ENCODE results near the gene LPCAT3. TPM values are rescaled to one million over a fixed set of nuclear protein-coding genes. Genes with fewer than 3 reads are reported as not detected.

LPCAT3 gene
- total RNA-seq, 1 donor from 2014 or later = 12.5 TPM

- DNase-seq (ENCODE audit: low read depth) = no peak
- Histone ChIP-seq H3K36me3 (ENCODE audit: control insufficient read depth, insufficient read depth, low read length) (no peaks in the 10 kb centered on the region), H3K4me3 (ENCODE audit: low read depth, low read length) (no peak overlapping the region), H3K27me3 (ENCODE audit: control insufficient read depth, insufficient read depth, low read length) (no peaks in the 10 kb centered on the region)
- TF ChIP-seq, protein P1, sequence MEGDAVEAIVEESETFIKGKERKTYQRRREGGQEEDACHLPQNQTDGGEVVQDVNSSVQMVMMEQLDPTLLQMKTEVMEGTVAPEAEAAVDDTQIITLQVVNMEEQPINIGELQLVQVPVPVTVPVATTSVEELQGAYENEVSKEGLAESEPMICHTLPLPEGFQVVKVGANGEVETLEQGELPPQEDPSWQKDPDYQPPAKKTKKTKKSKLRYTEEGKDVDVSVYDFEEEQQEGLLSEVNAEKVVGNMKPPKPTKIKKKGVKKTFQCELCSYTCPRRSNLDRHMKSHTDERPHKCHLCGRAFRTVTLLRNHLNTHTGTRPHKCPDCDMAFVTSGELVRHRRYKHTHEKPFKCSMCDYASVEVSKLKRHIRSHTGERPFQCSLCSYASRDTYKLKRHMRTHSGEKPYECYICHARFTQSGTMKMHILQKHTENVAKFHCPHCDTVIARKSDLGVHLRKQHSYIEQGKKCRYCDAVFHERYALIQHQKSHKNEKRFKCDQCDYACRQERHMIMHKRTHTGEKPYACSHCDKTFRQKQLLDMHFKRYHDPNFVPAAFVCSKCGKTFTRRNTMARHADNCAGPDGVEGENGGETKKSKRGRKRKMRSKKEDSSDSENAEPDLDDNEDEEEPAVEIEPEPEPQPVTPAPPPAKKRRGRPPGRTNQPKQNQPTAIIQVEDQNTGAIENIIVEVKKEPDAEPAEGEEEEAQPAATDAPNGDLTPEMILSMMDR (IDR thresholded peaks at IDR 0.05; ENCODE audit: insufficient read depth, low read length, poor library complexity, severe bottlenecking) = peak; percentile 73
These were observed 56.5 kb downstream of the LPCAT3 start for GRCh38 chr12:6961695-6962284.

DNA sequence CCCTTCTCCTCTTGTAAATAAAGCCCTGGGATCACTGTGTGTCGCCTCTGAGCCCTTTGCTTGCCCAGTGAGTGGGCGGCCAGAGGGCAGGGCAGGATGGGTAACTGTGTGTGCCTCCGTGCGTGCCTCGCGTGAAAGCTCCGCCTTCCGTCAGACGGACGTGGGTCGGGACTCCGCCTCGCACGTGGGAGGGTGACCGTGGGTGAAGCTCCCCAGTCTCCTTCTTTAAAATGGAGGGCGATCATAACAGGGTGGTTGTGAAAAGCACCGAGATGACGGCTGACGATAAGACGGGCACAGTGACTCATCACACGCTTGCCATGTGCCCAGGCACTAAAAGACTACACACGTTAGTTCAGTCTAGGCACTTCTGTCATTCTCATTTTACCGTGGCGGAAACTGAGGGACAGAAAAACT, 57.0 kb downstream of the LPCAT3 start:
- H3K36me3 ChIP-seq (ENCODE audit: control insufficient read depth, insufficient read depth, low read length) = no peaks in the 10 kb centered on the region
- no peak for DNase-seq (ENCODE audit: low read depth)
- H3K27me3 ChIP-seq (ENCODE audit: control insufficient read depth, insufficient read depth, low read length) = no peaks in the 10 kb centered on the region
- H3K4me3 ChIP-seq (ENCODE audit: low read depth, low read length) = no peak overlapping the region
- TF ChIP-seq, protein P1 (IDR thresholded peaks at IDR 0.05; ENCODE audit: insufficient read depth, low read length, poor library complexity, severe bottlenecking) = no peak

DNA sequence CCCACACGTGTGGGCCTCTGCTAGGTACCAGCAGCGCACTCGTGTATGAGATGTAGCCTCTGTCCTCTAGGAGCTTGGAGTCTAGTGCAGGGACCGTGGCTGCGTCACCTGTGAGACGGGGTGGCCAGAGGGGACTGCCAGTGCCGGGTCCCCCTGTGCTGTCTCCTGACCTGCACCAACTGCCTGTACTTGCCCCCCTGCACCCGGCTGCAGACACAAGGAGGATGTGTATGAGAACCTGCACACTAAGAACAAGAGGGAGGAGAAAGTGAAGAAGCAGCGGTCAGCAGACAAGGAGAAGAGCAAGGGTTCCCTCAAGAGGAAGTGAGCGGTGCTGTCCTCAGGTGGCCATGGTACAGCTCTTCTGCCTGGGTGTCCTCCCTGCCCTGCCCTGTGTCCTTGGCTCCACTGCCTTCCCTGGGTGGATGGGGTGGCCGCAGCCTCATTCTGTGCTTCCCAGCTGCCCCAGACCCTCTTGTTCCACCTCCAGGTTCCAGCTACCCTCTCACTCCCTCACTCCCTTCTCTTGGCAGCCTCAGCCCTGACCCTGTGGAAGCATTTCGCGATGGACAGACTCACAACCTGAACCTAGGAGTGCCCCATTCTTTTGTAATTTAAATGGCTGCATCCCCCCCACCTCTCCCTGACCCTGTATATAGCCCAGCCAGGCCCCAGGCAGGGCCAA, 57.5 kb downstream of the LPCAT3 start:
- Histone ChIP-seq H3K4me3 (ENCODE audit: low read depth, low read length) (no peak overlapping the region), H3K36me3 (ENCODE audit: control insufficient read depth, insufficient read depth, low read length) (no peaks in the 10 kb centered on the region), H3K27me3 (ENCODE audit: control insufficient read depth, insufficient read depth, low read length) (no peaks in the 10 kb centered on the region)
- TF ChIP-seq, protein P1 (IDR thresholded peaks at IDR 0.05; ENCODE audit: insufficient read depth, low read length, poor library complexity, severe bottlenecking) = no peak
- no peak for DNase-seq (ENCODE audit: low read depth)

DNA sequence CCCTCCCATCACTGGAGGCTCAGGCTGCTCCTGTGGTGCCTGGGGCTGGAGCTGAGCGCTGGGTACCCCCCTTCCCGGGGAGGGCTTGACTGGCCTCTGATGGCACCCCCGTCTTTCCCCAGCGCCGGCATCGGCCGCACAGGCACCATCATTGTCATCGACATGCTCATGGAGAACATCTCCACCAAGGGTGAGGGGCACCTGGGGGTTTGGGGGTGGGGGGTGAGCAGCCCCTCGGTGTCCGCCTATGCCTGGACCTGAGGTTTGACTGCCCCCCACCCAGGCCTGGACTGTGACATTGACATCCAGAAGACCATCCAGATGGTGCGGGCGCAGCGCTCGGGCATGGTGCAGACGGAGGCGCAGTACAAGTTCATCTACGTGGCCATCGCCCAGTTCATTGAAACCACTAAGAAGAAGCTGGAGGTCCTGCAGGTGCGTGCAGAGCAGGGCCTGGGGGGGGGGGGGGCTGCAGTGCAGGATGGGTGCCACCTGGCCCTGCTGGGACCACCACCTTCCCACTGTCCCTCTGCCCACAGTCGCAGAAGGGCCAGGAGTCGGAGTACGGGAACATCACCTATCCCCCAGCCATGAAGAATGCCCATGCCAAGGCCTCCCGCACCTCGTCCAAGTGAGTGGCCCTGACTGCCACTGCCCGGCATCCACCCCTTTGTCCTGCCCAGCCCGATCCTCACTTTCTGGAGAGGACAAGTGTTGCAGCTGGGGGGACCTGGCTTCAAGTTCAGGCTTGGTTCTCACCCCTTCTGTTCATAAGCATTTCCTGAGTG, 58.3 kb downstream of the LPCAT3 start:
- TF ChIP-seq, protein P1 (IDR thresholded peaks at IDR 0.05; ENCODE audit: insufficient read depth, low read length, poor library complexity, severe bottlenecking) = no peak
- no peak for DNase-seq (ENCODE audit: low read depth)

DNA sequence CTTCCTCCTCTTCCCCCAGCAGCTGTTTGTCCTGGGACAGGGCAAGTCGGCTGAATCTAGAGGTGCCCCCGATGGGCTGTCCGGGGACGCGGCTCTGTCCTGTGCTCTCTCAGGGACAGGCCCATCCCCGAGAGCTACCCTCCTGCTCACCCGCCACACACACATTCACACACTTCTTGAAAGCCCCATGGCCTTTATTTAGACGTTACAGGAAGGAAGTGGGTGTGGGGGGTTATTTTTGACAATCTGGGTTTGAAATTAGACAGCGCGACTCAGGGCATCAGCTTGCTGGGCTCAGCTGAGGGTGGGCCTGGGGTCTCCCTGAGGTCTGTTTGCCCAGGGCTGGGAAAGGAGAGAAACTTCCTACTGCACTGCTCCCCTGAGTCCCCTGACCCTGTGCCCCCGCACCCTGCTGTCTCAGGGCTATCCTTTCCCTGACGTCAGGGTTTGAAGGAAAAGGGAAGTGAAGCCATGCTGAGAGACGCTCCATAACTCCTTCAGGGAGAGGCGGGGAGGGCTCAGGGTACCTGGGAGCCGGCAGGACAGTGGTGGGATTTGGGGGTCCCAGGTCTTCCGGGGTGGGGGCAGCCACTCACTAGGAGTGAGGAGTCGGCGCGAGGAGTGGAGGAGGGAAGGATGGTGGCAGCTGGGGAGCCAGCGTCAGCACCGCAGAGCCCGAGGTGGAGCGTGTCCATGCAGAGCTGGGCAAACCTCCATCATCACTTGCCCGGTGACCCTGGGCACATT, 59.0 kb downstream of the LPCAT3 start:
- TF ChIP-seq, protein P1 (IDR thresholded peaks at IDR 0.05; ENCODE audit: insufficient read depth, low read length, poor library complexity, severe bottlenecking) = no peak
- DNase-seq (ENCODE audit: low read depth) = no peak
- H3K36me3 ChIP-seq (ENCODE audit: control insufficient read depth, insufficient read depth, low read length) = no peaks in the 10 kb centered on the region
- no peaks in the 10 kb centered on the region for H3K27me3 ChIP-seq (ENCODE audit: control insufficient read depth, insufficient read depth, low read length)
- H3K4me3 ChIP-seq (ENCODE audit: low read depth, low read length) = no peak overlapping the region

More for the DNA sequence above, 58.3 kb downstream of the LPCAT3 start:
- Histone ChIP-seq H3K36me3 (ENCODE audit: control insufficient read depth, insufficient read depth, low read length) (no peaks in the 10 kb centered on the region), H3K27me3 (ENCODE audit: control insufficient read depth, insufficient read depth, low read length) (no peaks in the 10 kb centered on the region), H3K4me3 (ENCODE audit: low read depth, low read length) (no peak overlapping the region)
